Neural cell (in vitro differentiated cells): ENCODE results near the gene ZNF512B.

Experiments used
- EP300 ChIP-seq: fragments of 450-650 bp; conservative IDR thresholded peaks from 2 replicates; pipeline ENCODE4 v1.6.1; 2014; ENCODE audit warnings: antibody characterized with exemption, mild to moderate bottlenecking, moderate library complexity; ENCODE audit not compliant: poor library complexity, severe bottlenecking
- POLR2AphosphoS5 ChIP-seq: IDR thresholded peaks from 2 replicates; pipeline ENCODE4 v1.6.1; 2012
- TF ChIP-seq, protein P1 (sequence below): fragments of 450-650 bp; IDR thresholded peaks from 2 replicates; pipeline ENCODE4 v1.5.1; 2014; ENCODE audit warnings: antibody characterized with exemption, mild to moderate bottlenecking, moderate library complexity; ENCODE audit not compliant: poor library complexity, severe bottlenecking

DNA sequence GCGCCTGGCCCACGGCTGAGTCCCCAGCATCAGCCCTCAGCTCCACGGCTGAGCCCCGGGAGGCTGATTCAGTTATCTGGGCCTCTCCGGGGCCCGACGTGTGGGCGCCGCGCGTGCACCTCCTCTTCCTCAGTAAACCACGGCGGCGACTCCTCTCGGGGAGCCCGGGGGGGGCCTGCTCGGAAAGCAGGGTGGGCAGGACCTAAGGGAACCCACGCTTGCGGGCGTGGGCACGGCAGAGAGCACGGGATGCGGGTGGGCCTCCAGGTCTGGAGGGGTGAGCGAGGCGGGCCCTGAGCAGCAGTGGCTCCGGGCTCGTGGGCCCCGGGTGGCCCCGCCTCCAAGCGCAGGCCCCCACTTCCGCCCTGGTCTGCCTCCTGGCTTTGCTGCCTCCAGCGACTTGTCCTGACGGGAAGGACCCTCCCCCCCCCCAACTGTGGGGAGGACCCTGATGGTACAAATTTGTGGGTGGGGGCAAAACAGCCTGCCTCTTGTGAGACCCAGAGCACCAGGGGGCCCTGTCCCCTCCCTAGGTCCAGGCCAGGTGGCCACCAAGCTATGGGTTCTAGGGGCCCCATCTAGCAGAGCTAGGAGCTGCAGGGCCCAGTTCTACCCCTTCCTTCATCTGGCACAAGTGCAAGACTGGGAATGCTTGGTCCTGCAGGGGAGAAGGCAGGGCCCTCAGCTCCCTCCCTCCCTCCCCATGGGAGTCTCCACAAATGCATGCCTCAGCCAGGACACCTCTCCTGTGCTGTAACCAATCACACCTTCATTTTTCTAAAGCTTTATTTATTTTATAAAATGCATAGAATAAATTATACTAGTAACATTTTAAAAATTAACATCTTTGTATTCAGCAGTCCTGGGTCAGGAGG, 30.4 kb downstream of the ZNF512B start:
- TF ChIP-seq EP300, result no peak
- TF ChIP-seq, protein P1, sequence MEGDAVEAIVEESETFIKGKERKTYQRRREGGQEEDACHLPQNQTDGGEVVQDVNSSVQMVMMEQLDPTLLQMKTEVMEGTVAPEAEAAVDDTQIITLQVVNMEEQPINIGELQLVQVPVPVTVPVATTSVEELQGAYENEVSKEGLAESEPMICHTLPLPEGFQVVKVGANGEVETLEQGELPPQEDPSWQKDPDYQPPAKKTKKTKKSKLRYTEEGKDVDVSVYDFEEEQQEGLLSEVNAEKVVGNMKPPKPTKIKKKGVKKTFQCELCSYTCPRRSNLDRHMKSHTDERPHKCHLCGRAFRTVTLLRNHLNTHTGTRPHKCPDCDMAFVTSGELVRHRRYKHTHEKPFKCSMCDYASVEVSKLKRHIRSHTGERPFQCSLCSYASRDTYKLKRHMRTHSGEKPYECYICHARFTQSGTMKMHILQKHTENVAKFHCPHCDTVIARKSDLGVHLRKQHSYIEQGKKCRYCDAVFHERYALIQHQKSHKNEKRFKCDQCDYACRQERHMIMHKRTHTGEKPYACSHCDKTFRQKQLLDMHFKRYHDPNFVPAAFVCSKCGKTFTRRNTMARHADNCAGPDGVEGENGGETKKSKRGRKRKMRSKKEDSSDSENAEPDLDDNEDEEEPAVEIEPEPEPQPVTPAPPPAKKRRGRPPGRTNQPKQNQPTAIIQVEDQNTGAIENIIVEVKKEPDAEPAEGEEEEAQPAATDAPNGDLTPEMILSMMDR, result no peak
- TF ChIP-seq POLR2AphosphoS5, result no peak
